HUES64 (cell line): Measurements from ENCODE around the gene PNRC1.
"Not testable (repeated sequence)": the region's sequence is repeated elsewhere in the genome, so short reads cannot be mapped to it uniquely, and the experiment has no call there.

Experiments
- H3K27ac ChIP-seq: 2 replicates; pipeline ENCODE4 v1.7.0; 2013; ENCODE audit warnings: low read depth, low read length, inconsistent platforms
- H3K27me3 ChIP-seq: 2 replicates; pipeline ENCODE4 v1.6.1; 2013; ENCODE audit warnings: mild to moderate bottlenecking, low read length; ENCODE audit not compliant: insufficient read depth
- H3K36me3 ChIP-seq: 2 replicates; pipeline ENCODE4 v1.6.1; 2013; ENCODE audit warnings: mild to moderate bottlenecking, low read length; ENCODE audit not compliant: insufficient read depth
- H3K4me1 ChIP-seq: 2 replicates; pipeline ENCODE4 v1.6.1; 2013; ENCODE audit warnings: mild to moderate bottlenecking, low read length, moderate library complexity; ENCODE audit not compliant: insufficient read depth
- H3K4me3 ChIP-seq: 2 replicates; pipeline ENCODE4 v1.5.1; 2013; ENCODE audit warnings: mild to moderate bottlenecking, low read length, moderate library complexity
- H3K9ac ChIP-seq: 2 replicates; pipeline ENCODE4 v1.6.1; 2013; ENCODE audit warnings: mild to moderate bottlenecking, low read depth, low read length
- H3K9me3 ChIP-seq: 2 replicates; pipeline ENCODE4 v1.6.1; 2013; ENCODE audit warnings: low read depth, low read length; ENCODE audit not compliant: insufficient read depth
- WGBS: fragments of 150-250, 120-280 bp; methylation state at CpG from one replicate; pipeline ENCODE4 v1.1.7; 2013; ENCODE audit warnings: missing lambda C conversion rate; 5-methylcytosine and 5-hydroxymethylcytosine counted together

The PNRC1 gene

DNA sequence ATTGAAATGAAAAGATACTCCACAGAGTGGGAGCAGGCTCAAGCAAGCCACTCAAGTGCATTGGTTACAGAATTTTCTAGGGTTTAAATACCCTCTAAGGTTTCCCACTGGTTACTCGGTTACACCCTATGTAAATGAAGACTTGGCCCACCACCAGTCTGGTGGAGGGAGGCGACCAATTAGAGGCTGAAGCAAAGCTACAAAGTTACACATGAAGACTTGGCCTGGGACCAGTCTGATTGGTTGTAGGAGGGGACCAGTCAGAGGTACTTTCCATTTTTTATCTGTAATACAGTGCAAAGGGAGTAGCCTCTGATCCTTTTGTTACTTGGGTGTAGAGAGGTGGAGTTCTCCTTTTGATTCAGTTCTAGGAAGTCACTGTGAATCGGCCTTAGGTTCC, 29.7 kb downstream of the PNRC1 start:
- no peaks in the 10 kb centered on the region for H3K9me3 ChIP-seq
- WGBS = 90% methylated on average over 3 of the region's 3 CpGs
- no peak overlapping the region for H3K27ac ChIP-seq
- no peaks in the 10 kb centered on the region for H3K4me1 ChIP-seq
- no peaks in the 10 kb centered on the region for H3K27me3 ChIP-seq
- no peak overlapping the region for H3K9ac ChIP-seq
- no peak overlapping the region for H3K4me3 ChIP-seq
- peaks cover 5% of the 10 kb centered on the region for H3K36me3 ChIP-seq

DNA sequence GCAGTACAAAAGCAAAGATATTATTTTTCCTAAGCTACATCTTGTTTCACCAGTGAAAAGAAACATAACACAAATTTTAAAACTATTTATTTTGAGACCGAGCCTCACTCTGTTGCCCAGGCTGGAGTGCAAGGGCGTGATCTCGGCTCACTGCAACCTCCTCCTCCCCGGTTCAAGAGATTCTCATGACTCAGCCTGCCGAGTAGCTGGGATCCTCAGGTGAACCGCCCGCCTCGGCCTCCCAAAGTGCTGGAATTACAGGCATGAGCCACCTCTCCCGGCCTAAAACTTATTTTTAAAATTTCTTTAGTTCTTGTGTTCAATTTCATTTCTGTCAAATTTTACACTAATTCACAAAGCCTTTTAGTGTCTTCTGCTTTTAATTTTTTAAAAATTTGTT, 31.4 kb downstream of the PNRC1 start:
- H3K27me3 ChIP-seq = peaks cover 12% of the 10 kb centered on the region
- peaks cover 4% of the 10 kb centered on the region; the same call in 1 of the 2 replicates for H3K4me1 ChIP-seq
- no peak overlapping the region for H3K4me3 ChIP-seq
- no peak overlapping the region for H3K27ac ChIP-seq
- no peak overlapping the region for H3K9ac ChIP-seq
- no peaks in the 10 kb centered on the region for H3K9me3 ChIP-seq
- H3K36me3 ChIP-seq = no peaks in the 10 kb centered on the region
- 90% methylated on average over 9 of the region's 9 CpGs for WGBS

DNA sequence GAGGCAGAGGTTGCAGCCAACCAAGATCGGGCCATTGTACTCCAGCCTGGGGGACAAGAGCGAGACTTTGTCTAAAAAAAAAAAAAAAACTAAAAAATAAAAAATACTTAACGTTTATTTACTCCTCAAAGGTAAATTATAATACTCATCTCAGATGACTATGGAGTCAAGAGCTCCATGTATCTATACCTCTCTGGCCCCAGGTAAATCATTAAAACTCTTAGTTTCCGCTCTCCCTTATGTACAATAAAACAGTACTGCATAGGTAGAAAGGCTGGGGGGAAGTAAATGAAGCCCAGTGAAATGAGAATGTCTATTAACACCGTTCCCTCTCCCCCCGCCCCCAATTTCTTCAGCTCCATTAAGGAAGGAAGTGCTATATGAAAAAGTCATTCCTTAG, 36.2 kb downstream of the PNRC1 start:
- no peaks in the 10 kb centered on the region for H3K9me3 ChIP-seq
- 95% methylated on average over 3 of the region's 6 CpGs for WGBS
- H3K4me1 ChIP-seq = peaks cover 7% of the 10 kb centered on the region; the same call in 1 of the 2 replicates
- peaks cover 40% of the 10 kb centered on the region for H3K27me3 ChIP-seq
- H3K4me3 ChIP-seq = peak overlapping the region; percentile 95
- no peak overlapping the region for H3K27ac ChIP-seq
- H3K9ac ChIP-seq = peak overlapping the region; percentile 74; the same call in 1 of the 2 replicates
- no peaks in the 10 kb centered on the region for H3K36me3 ChIP-seq

DNA sequence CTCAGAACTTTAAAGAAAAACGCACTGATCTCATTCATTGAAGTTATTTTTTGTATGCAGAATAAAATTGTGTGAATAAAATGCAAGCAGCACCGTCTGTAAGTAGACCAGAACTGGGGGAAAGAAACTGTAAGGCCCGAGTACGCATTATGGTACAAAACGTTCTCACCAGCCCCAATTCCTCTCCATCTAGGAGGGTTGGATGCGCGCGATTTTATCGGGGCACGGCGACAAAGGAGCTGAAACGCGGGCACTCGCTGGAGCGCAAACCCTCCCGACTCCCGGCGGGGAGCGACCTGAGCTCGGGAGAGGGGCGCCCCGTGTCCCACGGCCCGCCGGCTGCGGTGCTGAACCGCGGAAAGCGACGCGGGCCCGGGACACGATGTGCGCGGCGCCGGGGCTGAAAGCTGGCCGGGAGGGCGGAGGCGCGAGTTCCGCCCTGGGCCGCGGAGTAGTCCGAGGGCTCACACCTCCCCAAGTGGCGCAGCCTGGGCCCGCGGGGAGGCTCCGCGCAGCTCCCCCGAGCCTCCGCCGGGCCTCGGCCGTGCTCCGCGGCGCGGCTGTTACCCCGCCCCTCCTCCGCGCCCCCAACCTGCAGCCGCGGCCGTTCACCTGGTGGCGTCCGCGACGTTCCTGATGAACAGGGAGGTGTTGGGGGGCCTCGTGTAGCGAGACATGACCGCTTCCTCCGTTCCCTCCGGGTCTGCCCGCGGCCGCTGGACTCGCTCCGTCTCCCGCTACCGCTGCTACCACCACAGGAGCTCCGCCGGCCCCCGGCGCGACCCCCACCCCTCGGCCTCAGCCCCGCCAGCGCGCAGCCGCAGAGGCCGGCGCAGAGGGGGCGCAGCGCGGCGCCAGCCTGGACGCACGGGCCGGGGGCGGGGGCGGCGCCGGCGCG, 36.9 kb downstream of the PNRC1 start, which contains the start of gene SRSF12:
Gene SRSF12, minus strand, starts transcription at position 861 of the 898 bp plus-strand sequence. Its CDS starts 184 bp downstream, at position 677.
- H3K27me3 ChIP-seq = peaks cover 40% of the 10 kb centered on the region
- no peaks in the 10 kb centered on the region for H3K9me3 ChIP-seq
- peak within 1 kb of the TSS; percentile 95 for H3K4me3 ChIP-seq
- no peaks in the 10 kb centered on the region for H3K36me3 ChIP-seq
- WGBS = under 1% methylated on average over 106 of the region's 106 CpGs
- H3K27ac ChIP-seq = no peak within 1 kb of the TSS
- peak within 1 kb of the TSS; percentile 74 for H3K9ac ChIP-seq
- peaks cover 7% of the 10 kb centered on the region; the same call in 1 of the 2 replicates for H3K4me1 ChIP-seq

DNA sequence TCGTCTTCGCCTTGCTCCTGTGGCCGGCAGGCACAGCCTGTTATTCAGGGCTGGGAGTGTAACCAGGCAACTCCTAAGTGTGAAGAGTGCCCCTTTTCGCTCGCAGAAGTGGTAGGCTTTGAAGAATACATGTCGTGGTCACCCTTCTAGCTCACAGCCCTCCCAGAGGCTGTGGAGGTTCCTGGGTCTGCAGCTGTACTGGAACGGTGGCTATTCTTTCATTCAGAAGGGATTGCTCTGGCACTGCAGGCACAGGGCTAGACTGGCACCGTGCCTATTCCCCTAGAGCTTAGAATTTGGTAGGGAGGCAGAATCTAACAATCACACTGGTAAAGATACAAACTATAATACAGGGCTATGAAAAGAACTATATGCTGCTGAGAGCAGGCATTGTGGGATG, 38.4 kb downstream of the PNRC1 start:
- Histone ChIP-seq H3K9me3 (no peaks in the 10 kb centered on the region), H3K4me1 (peaks cover 7% of the 10 kb centered on the region; the same call in 1 of the 2 replicates), H3K27me3 (peaks cover 40% of the 10 kb centered on the region), H3K9ac (no peak overlapping the region), H3K36me3 (no peaks in the 10 kb centered on the region), H3K27ac (no peak overlapping the region), H3K4me3 (no peak overlapping the region; the same call in 1 of the 2 replicates)
- WGBS = 80% methylated on average over 8 of the region's 8 CpGs

DNA sequence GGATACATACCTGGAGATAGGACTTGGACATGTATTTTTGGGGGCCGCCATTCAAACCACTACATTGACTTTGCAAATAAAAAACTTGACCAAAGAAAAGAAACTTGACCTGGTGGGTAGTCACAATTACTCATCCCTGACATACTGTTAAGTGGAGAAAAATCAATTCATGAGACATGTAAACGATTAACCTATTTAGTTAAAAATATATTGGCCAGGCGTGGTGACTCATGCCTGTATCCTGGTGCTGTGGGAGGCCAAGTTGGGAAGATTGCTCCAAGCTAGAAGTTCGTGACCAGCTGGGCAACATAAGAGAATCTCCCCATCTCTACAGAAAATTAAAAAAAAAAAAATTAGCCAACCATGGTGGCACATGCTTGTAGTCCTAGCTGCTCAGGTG, 39.8 kb downstream of the PNRC1 start:
- H3K4me3 ChIP-seq = no peak overlapping the region
- H3K36me3 ChIP-seq = no peaks in the 10 kb centered on the region
- H3K9ac ChIP-seq = no peak overlapping the region
- no peaks in the 10 kb centered on the region for H3K9me3 ChIP-seq
- peaks cover 7% of the 10 kb centered on the region; the same call in 1 of the 2 replicates for H3K4me1 ChIP-seq
- H3K27me3 ChIP-seq = peaks cover 40% of the 10 kb centered on the region
- WGBS = 91% methylated on average over 4 of the region's 4 CpGs
- no peak overlapping the region for H3K27ac ChIP-seq

DNA sequence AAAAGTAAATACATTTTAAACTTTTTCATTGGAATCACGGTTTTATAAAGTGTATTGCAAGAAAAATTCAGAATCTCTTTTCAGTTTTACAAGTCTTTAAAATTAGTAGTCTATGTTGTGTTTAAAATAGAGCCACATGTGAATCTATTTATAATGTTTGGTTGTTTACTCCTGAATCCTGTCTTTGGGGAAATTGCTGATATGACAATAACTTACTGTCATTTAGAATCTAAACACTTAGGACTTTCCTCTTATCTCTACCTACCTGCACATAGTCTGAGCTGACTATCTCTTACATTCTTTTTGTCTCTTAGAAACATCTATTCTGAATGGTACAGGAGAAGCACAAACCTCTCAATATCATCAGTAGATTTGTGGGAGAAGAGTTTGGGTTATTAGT, 41.4 kb downstream of the PNRC1 start:
- WGBS = 100% methylated on average over 1 of the region's 1 CpG
- Histone ChIP-seq H3K27ac (no peak overlapping the region), H3K9ac (no peak overlapping the region), H3K4me3 (no peak overlapping the region), H3K4me1 (peaks cover 2% of the 10 kb centered on the region; the same call in 1 of the 2 replicates), H3K27me3 (peaks cover 28% of the 10 kb centered on the region), H3K36me3 (no peaks in the 10 kb centered on the region), H3K9me3 (no peaks in the 10 kb centered on the region)

DNA sequence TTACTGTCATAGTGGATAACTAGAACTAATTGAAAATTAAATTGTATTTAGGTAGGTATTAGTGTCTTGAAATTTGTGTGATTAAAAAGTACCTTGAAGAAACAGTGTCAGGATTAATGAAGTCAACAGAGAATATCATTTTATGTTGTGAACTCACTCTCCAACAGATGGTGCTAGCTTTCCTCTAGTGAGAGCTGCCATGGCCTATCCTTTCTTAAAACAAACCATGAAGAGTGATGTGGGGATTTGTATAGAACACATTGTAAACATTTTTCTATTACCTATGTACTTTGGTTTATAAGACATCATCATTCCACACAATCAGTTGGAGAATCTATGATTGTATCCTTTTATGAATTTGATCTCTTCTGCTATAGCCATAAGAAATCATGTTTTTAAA, 42.1 kb downstream of the PNRC1 start:
- Histone ChIP-seq H3K4me3 (no peak overlapping the region), H3K36me3 (no peaks in the 10 kb centered on the region), H3K27me3 (peaks cover 22% of the 10 kb centered on the region), H3K27ac (no peak overlapping the region), H3K9ac (no peak overlapping the region), H3K4me1 (no peaks in the 10 kb centered on the region), H3K9me3 (no peaks in the 10 kb centered on the region)

DNA sequence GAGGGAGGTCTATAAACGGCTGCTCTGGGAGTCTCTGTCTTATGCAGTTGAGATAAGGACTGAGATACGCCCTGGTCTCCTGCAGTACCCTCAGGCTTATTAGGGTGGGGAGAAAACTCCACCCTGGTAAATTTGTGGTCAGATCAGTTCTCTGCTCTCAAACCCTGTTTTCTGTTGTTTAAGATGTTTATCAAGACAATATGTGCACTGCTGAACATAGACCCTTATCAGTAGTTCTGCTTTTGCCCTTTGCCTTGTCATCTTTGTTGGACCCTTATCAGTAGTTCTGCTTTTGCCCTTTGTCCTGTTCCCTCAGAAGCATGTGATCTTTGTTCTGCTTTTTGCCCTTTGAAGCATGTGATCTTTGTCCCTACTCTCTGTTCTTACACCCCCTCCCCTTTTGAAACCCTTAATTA, 47.7 kb downstream of the PNRC1 start:
- H3K9me3 ChIP-seq, H3K4me1 ChIP-seq, H3K4me3 ChIP-seq, H3K36me3 ChIP-seq, H3K9ac ChIP-seq, H3K27ac ChIP-seq: not testable (repeated sequence)
- 94% methylated on average over 2 of the region's 2 CpGs for WGBS
- peaks cover 29% of the 10 kb centered on the region for H3K27me3 ChIP-seq

DNA sequence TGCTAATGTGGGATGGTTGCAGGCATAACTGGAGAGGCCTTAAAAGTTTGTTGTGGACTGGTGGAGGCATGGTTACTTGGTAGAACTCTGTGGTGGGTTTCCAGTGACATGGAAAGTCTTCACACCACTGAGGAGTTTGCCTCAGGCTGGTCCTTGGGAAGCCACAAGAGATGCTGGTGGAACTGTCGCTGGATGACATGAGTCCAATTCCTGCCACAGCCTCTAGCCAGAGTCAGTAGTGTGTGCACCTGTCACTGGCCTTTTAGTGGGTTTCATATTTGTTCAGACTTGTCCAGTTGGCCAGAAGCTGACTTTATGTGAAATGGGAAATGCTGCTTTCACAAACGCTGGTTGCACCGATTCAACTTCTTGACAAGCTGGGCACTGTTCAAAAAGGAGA, 51.0 kb downstream of the PNRC1 start:
- H3K4me1 ChIP-seq = peaks cover 4% of the 10 kb centered on the region; the same call in 1 of the 2 replicates
- H3K9ac ChIP-seq = no peak overlapping the region
- 96% methylated on average over 3 of the region's 3 CpGs for WGBS
- H3K27me3 ChIP-seq = peaks cover 59% of the 10 kb centered on the region
- H3K9me3 ChIP-seq = 0 out of 2 replicates have a peak, but pooled peaks cover 3% of the 10 kb centered on the region
- H3K36me3 ChIP-seq = no peaks in the 10 kb centered on the region
- H3K27ac ChIP-seq = no peak overlapping the region
- H3K4me3 ChIP-seq = no peak overlapping the region

DNA sequence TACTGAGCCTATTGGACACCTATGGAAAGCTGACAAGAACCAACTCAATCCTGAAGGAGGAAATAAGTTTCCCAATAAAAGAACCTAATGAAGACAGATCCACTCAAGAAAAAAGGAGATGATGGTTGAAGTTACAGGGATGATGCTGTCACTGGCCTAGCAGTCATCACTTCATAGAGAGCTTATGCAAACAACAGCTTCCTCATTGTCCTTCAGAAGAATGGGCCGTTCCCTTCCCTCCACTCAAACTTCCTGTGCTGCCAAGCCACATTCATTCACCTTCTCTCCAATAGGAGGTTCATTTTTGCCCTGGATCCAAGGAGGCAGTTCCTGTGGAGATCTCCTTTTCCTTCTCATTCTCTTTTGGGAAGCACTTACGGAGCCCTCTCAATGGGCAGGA, 51.5 kb downstream of the PNRC1 start:
- no peak overlapping the region for H3K27ac ChIP-seq
- peaks cover 4% of the 10 kb centered on the region; the same call in 1 of the 2 replicates for H3K4me1 ChIP-seq
- no peak overlapping the region for H3K4me3 ChIP-seq
- no peaks in the 10 kb centered on the region for H3K36me3 ChIP-seq
- WGBS = 81% methylated on average over 2 of the region's 2 CpGs
- 0 out of 2 replicates have a peak, but pooled peaks cover 3% of the 10 kb centered on the region for H3K9me3 ChIP-seq
- peaks cover 64% of the 10 kb centered on the region for H3K27me3 ChIP-seq
- no peak overlapping the region for H3K9ac ChIP-seq
